ENCODE data around the gene UBE3B. TPM values are rescaled to one million over a fixed set of nuclear protein-coding genes. Genes with fewer than 3 reads are reported as not detected.
A peak's percentile ranks its signal among the peaks of the same experiment; 100 is the strongest.

The UBE3B gene
- total RNA-seq, 1 donor from 2014 or later, result 41.4 TPM

- Mint-ChIP-seq H3K27me3 (ENCODE audit: low read depth) (no peaks in the 10 kb centered on the region), H3K27ac (no peak overlapping the region), H3K4me1 (peaks cover 10% of the 10 kb centered on the region), H3K9me3 (no peaks in the 10 kb centered on the region), H3K36me3 (peaks cover 37% of the 10 kb centered on the region), H3K4me3 (no peak overlapping the region)
- TF ChIP-seq, protein P1, sequence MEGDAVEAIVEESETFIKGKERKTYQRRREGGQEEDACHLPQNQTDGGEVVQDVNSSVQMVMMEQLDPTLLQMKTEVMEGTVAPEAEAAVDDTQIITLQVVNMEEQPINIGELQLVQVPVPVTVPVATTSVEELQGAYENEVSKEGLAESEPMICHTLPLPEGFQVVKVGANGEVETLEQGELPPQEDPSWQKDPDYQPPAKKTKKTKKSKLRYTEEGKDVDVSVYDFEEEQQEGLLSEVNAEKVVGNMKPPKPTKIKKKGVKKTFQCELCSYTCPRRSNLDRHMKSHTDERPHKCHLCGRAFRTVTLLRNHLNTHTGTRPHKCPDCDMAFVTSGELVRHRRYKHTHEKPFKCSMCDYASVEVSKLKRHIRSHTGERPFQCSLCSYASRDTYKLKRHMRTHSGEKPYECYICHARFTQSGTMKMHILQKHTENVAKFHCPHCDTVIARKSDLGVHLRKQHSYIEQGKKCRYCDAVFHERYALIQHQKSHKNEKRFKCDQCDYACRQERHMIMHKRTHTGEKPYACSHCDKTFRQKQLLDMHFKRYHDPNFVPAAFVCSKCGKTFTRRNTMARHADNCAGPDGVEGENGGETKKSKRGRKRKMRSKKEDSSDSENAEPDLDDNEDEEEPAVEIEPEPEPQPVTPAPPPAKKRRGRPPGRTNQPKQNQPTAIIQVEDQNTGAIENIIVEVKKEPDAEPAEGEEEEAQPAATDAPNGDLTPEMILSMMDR (IDR thresholded peaks at IDR 0.05; ENCODE audit: unreplicated experiment), result no peak
- no peak for DNase-seq (ENCODE audit: low spot score in 2 of 2, unreplicated experiment in 2 of 2)
These were observed 50.2 kb downstream of the UBE3B start for GRCh38 chr12:109527489-109528123.

GRCh38 chr12:109529691-109530640, 52.5 kb downstream of the UBE3B start:
- no peak overlapping the region for H3K4me3 Mint-ChIP-seq
- peaks cover 10% of the 10 kb centered on the region for H3K4me1 Mint-ChIP-seq
- H3K27ac Mint-ChIP-seq, result peak overlapping the region; percentile 54
- H3K27me3 Mint-ChIP-seq (ENCODE audit: low read depth), result no peaks in the 10 kb centered on the region
- H3K36me3 Mint-ChIP-seq, result peaks cover 37% of the 10 kb centered on the region
- TF ChIP-seq, protein P1 (IDR thresholded peaks at IDR 0.05; ENCODE audit: unreplicated experiment), result no peak
- DNase-seq (ENCODE audit: low spot score in 2 of 2, unreplicated experiment in 2 of 2), result no peak
- no peaks in the 10 kb centered on the region for H3K9me3 Mint-ChIP-seq

DNA sequence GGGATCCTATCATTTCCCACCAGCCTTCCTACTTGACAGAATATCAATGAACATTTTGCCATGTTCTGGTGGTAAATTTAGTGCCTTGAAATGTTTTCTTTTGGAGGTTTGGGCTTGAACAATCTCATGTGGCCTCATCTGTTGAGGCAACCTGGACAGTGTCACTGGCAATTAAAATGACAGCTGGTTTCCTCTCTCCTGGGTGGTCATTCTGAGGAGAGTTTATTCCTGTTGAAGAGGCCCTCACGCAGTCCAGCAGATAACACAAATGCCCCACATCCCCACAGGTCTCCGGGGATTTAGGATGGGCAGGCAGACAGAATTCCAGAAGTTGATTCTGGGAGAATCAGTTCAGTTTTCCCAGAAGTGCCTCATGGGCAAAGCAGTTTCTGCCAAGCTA, 54.0 kb downstream of the UBE3B start:
- no peak for DNase-seq (ENCODE audit: low spot score in 2 of 2, unreplicated experiment in 2 of 2)
- TF ChIP-seq, protein P1 (IDR thresholded peaks at IDR 0.05; ENCODE audit: unreplicated experiment), result no peak
- Mint-ChIP-seq H3K9me3 (no peaks in the 10 kb centered on the region), H3K27ac (no peak overlapping the region), H3K27me3 (ENCODE audit: low read depth) (no peaks in the 10 kb centered on the region), H3K36me3 (peaks cover 32% of the 10 kb centered on the region), H3K4me3 (no peak overlapping the region), H3K4me1 (peaks cover 10% of the 10 kb centered on the region)

GRCh38 chr12:109532721-109533486, 55.5 kb downstream of the UBE3B start:
- Mint-ChIP-seq H3K27me3 (ENCODE audit: low read depth) (no peaks in the 10 kb centered on the region), H3K4me3 (no peak overlapping the region), H3K36me3 (peaks cover 32% of the 10 kb centered on the region), H3K27ac (no peak overlapping the region), H3K4me1 (peaks cover 10% of the 10 kb centered on the region), H3K9me3 (no peaks in the 10 kb centered on the region)
- no peak for DNase-seq (ENCODE audit: low spot score in 2 of 2, unreplicated experiment in 2 of 2)
- TF ChIP-seq, protein P1 (IDR thresholded peaks at IDR 0.05; ENCODE audit: unreplicated experiment), result no peak

DNA sequence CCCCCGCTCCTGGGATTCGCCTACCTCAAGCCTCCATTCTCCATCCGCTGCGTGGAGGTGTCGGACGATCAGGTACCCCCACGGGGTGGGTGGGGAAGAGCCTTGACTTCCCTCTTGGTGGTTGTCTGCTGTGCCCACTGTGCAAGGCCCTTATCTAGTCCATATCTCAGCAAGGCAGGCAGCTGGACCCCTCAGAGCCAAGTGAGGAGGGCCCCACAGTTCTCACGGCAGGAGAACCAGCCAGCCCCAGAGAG, 56.0 kb downstream of the UBE3B start:
- H3K9me3 Mint-ChIP-seq, result no peaks in the 10 kb centered on the region
- no peak for DNase-seq (ENCODE audit: low spot score in 2 of 2, unreplicated experiment in 2 of 2)
- TF ChIP-seq, protein P1 (IDR thresholded peaks at IDR 0.05; ENCODE audit: unreplicated experiment), result no peak
- no peaks in the 10 kb centered on the region for H3K27me3 Mint-ChIP-seq (ENCODE audit: low read depth)
- peaks cover 32% of the 10 kb centered on the region for H3K36me3 Mint-ChIP-seq
- peaks cover 14% of the 10 kb centered on the region for H3K4me1 Mint-ChIP-seq
- no peak overlapping the region for H3K4me3 Mint-ChIP-seq
- H3K27ac Mint-ChIP-seq, result no peak overlapping the region

Measured in mesothelial cell of epicardium (in vitro differentiated cells).